H1 (cell line): ENCODE results near the gene STARD3NL. TPM values are rescaled to one million over a fixed set of nuclear protein-coding genes. Genes with fewer than 3 reads are reported as not detected.

Experiments used
- CTCF ChIA-PET: fragments of 300-600 bp; sonication (Branson Sonifier 250); formaldehyde crosslinking; loops from one replicate; lab custom pipeline; 2021; ENCODE audit not compliant: partially characterized antibody; lab: Charles Lee
- POLR2A ChIA-PET: fragments of 300-600 bp; sonication (Branson Sonifier 250); formaldehyde crosslinking; loops from one replicate; lab custom pipeline; 2021; ENCODE audit warnings: inconsistent platforms; ENCODE audit not compliant: partially characterized antibody; lab: Charles Lee
- DNase-seq, 2 experiments: peaks; one replicate each; pipeline versions ENCODE4 v3.0.0 to v3.0.0-alpha.2; 2010 to 2022; ENCODE audit warnings: low spot score in 2 of 2, low read depth in 1 of 2, mixed read lengths in 1 of 2
- FAIRE-seq: peaks from 2 replicates; lab custom pipeline; 2011; peaks lifted over from hg19 to GRCh38; lab: Jason Lieb, UNC
- H2AFZ ChIP-seq: 2 replicates; pipeline ENCODE4 v1.8.1; 2012; ENCODE audit warnings: low read length, inconsistent platforms
- H2AK5ac ChIP-seq: 2 replicates; pipeline ENCODE4 v1.6.1; 2013; ENCODE audit warnings: low read depth, low read length
- H2BK120ac ChIP-seq: replicated peaks from 2 replicates; pipeline ENCODE3; 2013; ENCODE audit warnings: low read depth, low read length, inconsistent platforms
- H2BK12ac ChIP-seq: 2 replicates; pipeline ENCODE4 v1.6.1; 2013; ENCODE audit warnings: low read depth, low read length
- H2BK15ac ChIP-seq: 2 replicates; pipeline ENCODE4 v1.6.1; 2013; ENCODE audit warnings: low read length
- H2BK20ac ChIP-seq: 2 replicates; pipeline ENCODE4 v1.6.1; 2013; ENCODE audit warnings: low read length
- H2BK5ac ChIP-seq: 2 replicates; pipeline ENCODE4 v1.6.1; 2013; ENCODE audit warnings: low read depth, low read length
- H3K14ac ChIP-seq: 2 replicates; pipeline ENCODE4 v1.6.1; 2013; ENCODE audit warnings: inconsistent platforms; ENCODE audit not compliant: insufficient read length
- H3K18ac ChIP-seq: 2 replicates; pipeline ENCODE4 v1.6.1; 2013; ENCODE audit warnings: low read length; ENCODE audit errors: extremely low read depth
- H3K23ac ChIP-seq: 2 replicates; pipeline ENCODE4 v1.6.1; 2013; ENCODE audit warnings: inconsistent platforms; ENCODE audit not compliant: insufficient read length
- H3K23me2 ChIP-seq: 2 replicates; pipeline ENCODE4 v1.6.1; 2013; ENCODE audit warnings: low read depth, low read length
- H3K27ac ChIP-seq: 2 replicates; pipeline ENCODE4 v1.6.1; 2011; ENCODE audit warnings: low read depth, low read length, inconsistent platforms
- H3K27me3 ChIP-seq, 4 experiments: replicated peaks in 1 of 4; 1 replicate in 1 of 4; 2 replicates in 3 of 4; pipeline versions ENCODE4 v1.6.1 to v1.8.1; 2011 to 2013; ENCODE audit warnings: low read length in 3 of 4, mild to moderate bottlenecking in 3 of 4, inconsistent platforms in 2 of 4, mixed read lengths in 2 of 4, moderate library complexity in 1 of 4; ENCODE audit not compliant: control insufficient read depth in 3 of 4, insufficient read depth in 3 of 4; ENCODE audit errors: extremely low read depth in 1 of 4
- H3K36me3 ChIP-seq, 4 experiments: 2 replicates each; pipeline versions ENCODE4 v1.6.1 to v1.8.1; 2011 to 2013; ENCODE audit warnings: mild to moderate bottlenecking in 4 of 4, low read length in 3 of 4, moderate library complexity in 2 of 4, control low read depth in 1 of 4, inconsistent platforms in 1 of 4; ENCODE audit not compliant: insufficient read depth in 4 of 4, control insufficient read depth in 2 of 4
- H3K4ac ChIP-seq: replicated peaks from 2 replicates; pipeline ENCODE3; 2013; ENCODE audit warnings: low read length, low read depth, mixed read lengths, inconsistent platforms; ENCODE audit not compliant: insufficient read length
- H3K4me1 ChIP-seq, 4 experiments: replicated peaks in 1 of 4; 1 replicate in 1 of 4; 2 replicates in 3 of 4; pipeline versions ENCODE4 v1.6.1 to v1.8.1; 2011 to 2013; ENCODE audit warnings: low read length in 3 of 4, inconsistent platforms in 2 of 4, mixed read lengths in 1 of 4; ENCODE audit not compliant: insufficient read depth in 4 of 4, control insufficient read depth in 3 of 4
- H3K4me2 ChIP-seq, 2 experiments: 2 replicates each; pipeline versions ENCODE4 v1.6.1 to v1.8.1; 2011 to 2013; ENCODE audit warnings: low read depth in 2 of 2, low read length in 2 of 2, control low read depth in 1 of 2, inconsistent platforms in 1 of 2, mild to moderate bottlenecking in 1 of 2; ENCODE audit not compliant: insufficient read depth in 1 of 2
- H3K4me3 ChIP-seq, 4 experiments: fragments of 200-600, 300-600 bp in 1 of 4; sonication (generic), shearing (Covaris generic), sonication (Bioruptor Twin) in 1 of 4; 2 replicates each; pipeline versions ENCODE4 v1.5.1 to v1.8.1; 2011 to 2016; ENCODE audit warnings: low read length in 4 of 4, low read depth in 3 of 4, control low read depth in 2 of 4, inconsistent platforms in 2 of 4, mild to moderate bottlenecking in 2 of 4, mixed read lengths in 1 of 4, moderate library complexity in 1 of 4; ENCODE audit not compliant: insufficient read depth in 2 of 4; ENCODE audit errors: extremely low read depth in 1 of 4
- H3K56ac ChIP-seq: replicated peaks from 2 replicates; pipeline ENCODE3; 2013; ENCODE audit warnings: low read depth, mild to moderate bottlenecking, mixed read lengths, low read length, inconsistent platforms; ENCODE audit not compliant: insufficient read length
- H3K79me1 ChIP-seq: 2 replicates; pipeline ENCODE4 v1.6.1; 2013; ENCODE audit warnings: low read depth, low read length, control low read depth
- H3K79me2 ChIP-seq, 2 experiments: 2 replicates each; pipeline versions ENCODE4 v1.6.1 to v1.8.1; 2012 to 2013; ENCODE audit warnings: low read length in 2 of 2, mild to moderate bottlenecking in 2 of 2, inconsistent platforms in 1 of 2; ENCODE audit not compliant: insufficient read depth in 2 of 2, control insufficient read depth in 1 of 2
- H3K9ac ChIP-seq, 4 experiments: replicated peaks in 1 of 4; 1 replicate in 1 of 4; 2 replicates in 3 of 4; pipeline versions ENCODE4 v1.6.1 to v1.8.1; 2011 to 2013; ENCODE audit warnings: low read depth in 3 of 4, low read length in 3 of 4, control low read depth in 2 of 4, mild to moderate bottlenecking in 2 of 4, moderate library complexity in 2 of 4, inconsistent platforms in 1 of 4; ENCODE audit errors: extremely low read depth in 1 of 4
- H3K9me3 ChIP-seq, 2 experiments: 2 replicates each; pipeline versions ENCODE4 v1.6.1 to v1.8.1; 2012 to 2013; ENCODE audit warnings: mild to moderate bottlenecking in 2 of 2, moderate library complexity in 2 of 2, control low read depth in 1 of 2, inconsistent platforms in 1 of 2, low read depth in 1 of 2, low read length in 1 of 2, mixed read lengths in 1 of 2; ENCODE audit not compliant: insufficient read depth in 2 of 2
- H4K20me1 ChIP-seq, 2 experiments: replicated peaks in 1 of 2; 2 replicates each; pipeline versions ENCODE3 to v1.8.1; 2011 to 2013; ENCODE audit warnings: inconsistent platforms in 2 of 2, low read length in 2 of 2, mild to moderate bottlenecking in 1 of 2; ENCODE audit not compliant: insufficient read depth in 2 of 2, control insufficient read depth in 1 of 2
- H4K5ac ChIP-seq: 2 replicates; pipeline ENCODE4 v1.6.1; 2013; ENCODE audit warnings: low read length, low read depth, mixed read lengths, inconsistent platforms; ENCODE audit not compliant: insufficient read length
- H4K8ac ChIP-seq: 2 replicates; pipeline ENCODE4 v1.8.0; 2013; ENCODE audit warnings: mild to moderate bottlenecking, moderate library complexity, low read length, inconsistent platforms; ENCODE audit not compliant: insufficient read depth; ENCODE audit errors: extremely low read depth
- H4K91ac ChIP-seq: replicated peaks from 2 replicates; pipeline ENCODE3; 2013; ENCODE audit warnings: low read length, mixed read lengths, inconsistent platforms; ENCODE audit not compliant: insufficient read length
- CEBPB ChIP-seq: IDR thresholded peaks from 2 replicates; pipeline ENCODE4 v1.6.1; 2012; ENCODE audit warnings: low read depth, low read length
- HDAC2 ChIP-seq, 2 experiments: fragments of 300-600 bp in 1 of 2; sonication (generic) in 1 of 2; IDR thresholded peaks; 2 replicates each; pipeline ENCODE4 v1.6.1; 2011 to 2012; ENCODE audit warnings: low read depth in 2 of 2, low read length in 2 of 2, mild to moderate bottlenecking in 2 of 2, moderate library complexity in 2 of 2, borderline replicate concordance in 1 of 2, inconsistent platforms in 1 of 2
- POLR2AphosphoS5 ChIP-seq: IDR thresholded peaks from 2 replicates; pipeline ENCODE4 v1.6.1; 2011; ENCODE audit warnings: low read depth, low read length
- SIX5 ChIP-seq: IDR thresholded peaks from 2 replicates; pipeline ENCODE4 v1.6.1; 2011; ENCODE audit warnings: mild to moderate bottlenecking, low read depth, low read length
- YY1 ChIP-seq: IDR thresholded peaks from 2 replicates; pipeline ENCODE4 v1.6.1; 2011; ENCODE audit warnings: low read depth, mild to moderate bottlenecking, low read length
- WGBS, 2 experiments: shearing (Covaris generic) in 1 of 2; methylation state at CpG; one replicate each; pipeline versions ENCODE4 v1.1.6 to v1.1.7; 2013 to 2015; ENCODE audit warnings: low lambda C conversion rate in 2 of 2, mixed read lengths in 2 of 2, inconsistent platforms in 1 of 2, low coverage in 1 of 2, missing lambda C conversion rate in 1 of 2; ENCODE audit not compliant: insufficient replicate concordance in 2 of 2, insufficient coverage in 1 of 2, insufficient read length in 1 of 2; ENCODE audit errors: extremely low coverage in 1 of 2, missing lambda C conversion rate in 1 of 2; 5-methylcytosine and 5-hydroxymethylcytosine counted together
- polyA plus RNA-seq, 7 experiments: library from polyadenylated mRNA; depleted of rRNA in 3 of 7; stranded (reverse) in 5 of 7; unstranded in 2 of 7; fragments of >200 nt in 5 of 7; fragments of 200-250 nt in 2 of 7; gene quantifications; 1 replicate in 5 of 7; 2 replicates in 1 of 7; 4 replicates in 1 of 7; pipeline versions ENCODE4 v1.2.1 to v1.2.3, GENCODE V29; 2011 to 2013; ENCODE audit warnings: missing spikeins in 2 of 7, mixed read lengths in 2 of 7
- total RNA-seq: library from RNA; stranded (reverse); fragmentation: NEBNext Ultra II Directional; extraction: Animal tissue kit (Norgen Biotek cat#: 25700); gene quantifications from 2 replicates; pipeline ENCODE4 v1.2.1, GENCODE V29; 2021

Gene STARD3NL
- total and polyA plus RNA-seq, 2 of the 8 experiments (the other 6 are each of a cell fraction or from before 2014, with no cell fraction given): 27.1 to 40.5 TPM

- Histone ChIP-seq H3K9ac (no peak overlapping the region), H3K18ac (no peak overlapping the region), H3K56ac (no peak overlapping the region), H4K91ac (no peak overlapping the region), H3K4me2 (no peak overlapping the region), H2BK120ac (no peak overlapping the region), H3K23me2 (peaks cover 1% of the 10 kb centered on the region; the same call in 1 of the 2 replicates), H3K4ac (no peak overlapping the region), H3K14ac (no peak overlapping the region), H3K23ac (no peak overlapping the region), H3K36me3 (peaks cover 0 to 24% (median 19%) of the 10 kb centered on the region in 4 experiments; a peak in 6 of 8 replicates), H2AFZ (no peak overlapping the region), H3K27me3 (no peaks in the 10 kb centered on the region), H3K4me1 (no peaks in the 10 kb centered on the region), H3K9me3 (no peaks in the 10 kb centered on the region), H3K79me1 (no peaks in the 10 kb centered on the region), H3K79me2 (no peaks in the 10 kb centered on the region), H2BK20ac (no peak overlapping the region), H2AK5ac (no peak overlapping the region), H4K8ac (no peak overlapping the region), H2BK12ac (no peak overlapping the region), H4K20me1 (no peaks in the 10 kb centered on the region), H3K4me3 (no peak overlapping the region), H2BK5ac (no peak overlapping the region), H4K5ac (no peak overlapping the region), H2BK15ac (no peak overlapping the region), H3K27ac (no peak overlapping the region)
- WGBS, 2 experiments: 85% methylated on average over 3 of the region's 3 CpGs; no CpG with 5 or more reads in 1 of the 2 experiments
- TF ChIP-seq CEBPB (no peak), SIX5 (no peak), POLR2AphosphoS5 (no peak), HDAC2 (IDR thresholded peaks at IDR 0.05; ENCODE audit: borderline replicate concordance in 1 of 2, low read depth in 2 of 2, low read length in 2 of 2) (no peak), YY1 (no peak)
- ChIA-PET POLR2A (no interaction called here), CTCF (interaction anchor here (1.0 to 5.6 kb wide), 17 partner anchors 8 to 319 kb away, joined by 3 to 51 read pairs (median 6); partner anchors contain the start of gene SFRP4)
- FAIRE-seq (no peak), DNase-seq (no peak)
These were observed 42.4 kb downstream of the STARD3NL start for GRCh38 chr7:38220452-38220851.
